C4-2B (cell line): Measurements from ENCODE around the gene WDR88.

Source experiments
- ZFX ChIP-seq: fragments of 450-650 bp; IDR thresholded peaks from 2 replicates; pipeline ENCODE4 v1.6.1; 2017
- TF ChIP-seq, protein P1 (sequence below): fragments of 450-650 bp; conservative IDR thresholded peaks from 2 replicates; pipeline ENCODE4 v1.5.1; 2017; ENCODE audit warnings: mild to moderate bottlenecking

DNA sequence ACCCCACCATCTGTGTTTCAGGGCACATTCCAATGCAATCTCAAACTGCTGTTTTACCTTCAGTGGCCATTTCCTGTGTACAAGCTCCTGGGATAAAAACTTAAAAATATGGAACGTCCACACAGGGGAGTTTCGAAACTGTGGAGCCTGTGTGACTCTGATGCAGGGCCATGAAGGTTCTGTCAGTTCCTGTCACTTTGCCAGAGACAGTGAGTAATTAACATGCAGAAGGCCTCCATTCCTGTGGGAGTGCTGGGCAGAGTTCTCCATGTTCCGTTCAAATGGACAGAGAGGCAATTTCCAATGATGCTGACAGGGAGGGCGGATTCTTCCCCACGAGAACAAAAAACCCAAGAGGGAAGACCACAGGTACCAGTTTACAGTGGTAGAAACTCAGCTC lies 24.4 kb downstream of the WDR88 start:
- TF ChIP-seq, protein P1, sequence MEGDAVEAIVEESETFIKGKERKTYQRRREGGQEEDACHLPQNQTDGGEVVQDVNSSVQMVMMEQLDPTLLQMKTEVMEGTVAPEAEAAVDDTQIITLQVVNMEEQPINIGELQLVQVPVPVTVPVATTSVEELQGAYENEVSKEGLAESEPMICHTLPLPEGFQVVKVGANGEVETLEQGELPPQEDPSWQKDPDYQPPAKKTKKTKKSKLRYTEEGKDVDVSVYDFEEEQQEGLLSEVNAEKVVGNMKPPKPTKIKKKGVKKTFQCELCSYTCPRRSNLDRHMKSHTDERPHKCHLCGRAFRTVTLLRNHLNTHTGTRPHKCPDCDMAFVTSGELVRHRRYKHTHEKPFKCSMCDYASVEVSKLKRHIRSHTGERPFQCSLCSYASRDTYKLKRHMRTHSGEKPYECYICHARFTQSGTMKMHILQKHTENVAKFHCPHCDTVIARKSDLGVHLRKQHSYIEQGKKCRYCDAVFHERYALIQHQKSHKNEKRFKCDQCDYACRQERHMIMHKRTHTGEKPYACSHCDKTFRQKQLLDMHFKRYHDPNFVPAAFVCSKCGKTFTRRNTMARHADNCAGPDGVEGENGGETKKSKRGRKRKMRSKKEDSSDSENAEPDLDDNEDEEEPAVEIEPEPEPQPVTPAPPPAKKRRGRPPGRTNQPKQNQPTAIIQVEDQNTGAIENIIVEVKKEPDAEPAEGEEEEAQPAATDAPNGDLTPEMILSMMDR = no peak
- no peak for TF ChIP-seq ZFX
